GM21576 (cell line): ENCODE results near the gene DNAH12.
"Not testable (repeated sequence)": the region's sequence is repeated elsewhere in the genome, so short reads cannot be mapped to it uniquely, and the experiment has no call there.

Source experiments
- ATAC-seq: cut with Tn5 transposase; IDR thresholded peaks from one replicate; pipeline ENCODE4 v1.9.1; 2021; ENCODE audit warnings: mild to moderate bottlenecking, moderate library complexity; ENCODE audit not compliant: unreplicated experiment

DNAH12 gene

GRCh38 chr3:57420001-57420400, 124.1 kb downstream of the DNAH12 start:
- ATAC-seq: no peak

- ATAC-seq: no peak
These were observed 132.4 kb downstream of the DNAH12 start for GRCh38 chr3:57411715-57412114.

- no peak for ATAC-seq
These were observed 134.7 kb downstream of the DNAH12 start for GRCh38 chr3:57409471-57409870.

- no peak for ATAC-seq
These were observed 141.5 kb downstream of the DNAH12 start for GRCh38 chr3:57402675-57403074.

GRCh38 chr3:57397175-57398026, 146.7 kb downstream of the DNAH12 start:
- peak; percentile 96 for ATAC-seq

- ATAC-seq: no peak
These were observed 150.2 kb downstream of the DNAH12 start for GRCh38 chr3:57393977-57394376.

GRCh38 chr3:57391767-57392166, 152.4 kb downstream of the DNAH12 start:
- no peak for ATAC-seq

- ATAC-seq: no peak
These were observed 154.9 kb downstream of the DNAH12 start for GRCh38 chr3:57389271-57389670.

- no peak for ATAC-seq
These were observed 157.8 kb downstream of the DNAH12 start for GRCh38 chr3:57386307-57386706.

- ATAC-seq: no peak
These were observed 158.6 kb downstream of the DNAH12 start for GRCh38 chr3:57385498-57385897.

- no peak for ATAC-seq
These were observed 160.3 kb downstream of the DNAH12 start for GRCh38 chr3:57383838-57384237.

- ATAC-seq: no peak
These were observed 160.7 kb downstream of the DNAH12 start for GRCh38 chr3:57383406-57383805.

GRCh38 chr3:57382933-57383332, 161.2 kb downstream of the DNAH12 start:
- ATAC-seq: no peak

- no peak for ATAC-seq
These were observed 173.8 kb downstream of the DNAH12 start for GRCh38 chr3:57370341-57370740.

- ATAC-seq: not testable (repeated sequence)
These were observed 179.1 kb downstream of the DNAH12 start for GRCh38 chr3:57365089-57365488.

- ATAC-seq: not testable (repeated sequence)
These were observed 187.9 kb downstream of the DNAH12 start for GRCh38 chr3:57356275-57356674.

- no peak for ATAC-seq
These were observed 189.4 kb downstream of the DNAH12 start for GRCh38 chr3:57354768-57355167.

GRCh38 chr3:57350271-57350670, 193.9 kb downstream of the DNAH12 start:
- ATAC-seq: no peak

- not testable (repeated sequence) for ATAC-seq
These were observed 205.0 kb downstream of the DNAH12 start for GRCh38 chr3:57339071-57339642.

GRCh38 chr3:57338272-57339070, 205.7 kb downstream of the DNAH12 start:
- ATAC-seq: not testable (repeated sequence)

- ATAC-seq: no peak
These were observed 208.7 kb downstream of the DNAH12 start for GRCh38 chr3:57335283-57335938.
